Measurements from ENCODE around the gene ASTE1. TPM values are rescaled to one million over a fixed set of nuclear protein-coding genes. Genes with fewer than 3 reads are reported as not detected.

Gene ASTE1
- total and polyA plus RNA-seq, 2 donors (not counting 1 experiment from before 2014, with no cell fraction given), result 6.3 to 6.6 TPM

GRCh38 chr3:130969621-130970020 is 57.0 kb downstream of the ASTE1 start:
- H3K79me2 ChIP-seq (ENCODE audit: control insufficient read depth, insufficient read depth, low read length), result no peaks in the 10 kb centered on the region
- peaks cover 7% of the 10 kb centered on the region for H3K36me3 ChIP-seq (ENCODE audit: control insufficient read depth, insufficient read depth, low read length)
- H4K20me1 ChIP-seq (ENCODE audit: control insufficient read depth, extremely low read depth, insufficient read depth, low read length), result no peaks in the 10 kb centered on the region
- no peak overlapping the region for H3K4me2 ChIP-seq (ENCODE audit: extremely low read depth, insufficient read depth, low read length)
- no peaks in the 10 kb centered on the region for H3K4me1 ChIP-seq (ENCODE audit: control insufficient read depth, extremely low read depth, insufficient read depth, low read length)
- DNase-seq (ENCODE audit: low read depth in 2 of 2), result peak in 1 of 2 donors; percentile 31
- H2AFZ ChIP-seq (ENCODE audit: low read length), result no peak overlapping the region
- TF ChIP-seq CTCF (conservative IDR thresholded peaks at IDR 0.05 in 1 of 2, IDR thresholded peaks at IDR 0.05 in 1 of 2; ENCODE audit: low read depth in 1 of 2, low read length in 2 of 2), result no peak
- H3K9me3 ChIP-seq (ENCODE audit: control insufficient read depth, insufficient read depth, low read depth, low read length), result no peaks in the 10 kb centered on the region
- H3K9ac ChIP-seq (ENCODE audit: insufficient read depth, low read length), result no peak overlapping the region
- no peaks in the 10 kb centered on the region for H3K27me3 ChIP-seq (ENCODE audit: control insufficient read depth, insufficient read depth, low read length)
- H3K4me3 ChIP-seq (replicated peaks in 1 of 4; ENCODE audit: control extremely low read depth in 1 of 4, insufficient read depth in 1 of 4, low read depth in 3 of 4, low read length in 4 of 4), result no peak overlapping the region
- H3K27ac ChIP-seq (ENCODE audit: insufficient read depth, low read length), result no peak overlapping the region

GRCh38 chr3:130968221-130968620 is 58.4 kb downstream of the ASTE1 start:
- Histone ChIP-seq H3K4me3 (replicated peaks in 1 of 4; ENCODE audit: control extremely low read depth in 1 of 4, insufficient read depth in 1 of 4, low read depth in 3 of 4, low read length in 4 of 4) (no peak overlapping the region), H3K9me3 (ENCODE audit: control insufficient read depth, insufficient read depth, low read depth, low read length) (no peaks in the 10 kb centered on the region), H3K4me1 (ENCODE audit: control insufficient read depth, extremely low read depth, insufficient read depth, low read length) (peaks cover 3% of the 10 kb centered on the region), H4K20me1 (ENCODE audit: control insufficient read depth, extremely low read depth, insufficient read depth, low read length) (no peaks in the 10 kb centered on the region), H2AFZ (ENCODE audit: low read length) (no peak overlapping the region), H3K27ac (ENCODE audit: insufficient read depth, low read length) (no peak overlapping the region), H3K9ac (ENCODE audit: insufficient read depth, low read length) (no peak overlapping the region), H3K36me3 (ENCODE audit: control insufficient read depth, insufficient read depth, low read length) (peaks cover 4% of the 10 kb centered on the region), H3K27me3 (ENCODE audit: control insufficient read depth, insufficient read depth, low read length) (no peaks in the 10 kb centered on the region), H3K4me2 (ENCODE audit: extremely low read depth, insufficient read depth, low read length) (no peak overlapping the region), H3K79me2 (ENCODE audit: control insufficient read depth, insufficient read depth, low read length) (no peaks in the 10 kb centered on the region)
- TF ChIP-seq EZH2 (IDR thresholded peaks at IDR 0.05; ENCODE audit: low read length, missing control alignments), result no peak
- no peak for TF ChIP-seq CTCF (conservative IDR thresholded peaks at IDR 0.05 in 1 of 2, IDR thresholded peaks at IDR 0.05 in 1 of 2; ENCODE audit: low read depth in 1 of 2, low read length in 2 of 2)
- peak in 1 of 2 donors; percentile 89 for DNase-seq (ENCODE audit: low read depth in 2 of 2)

- Histone ChIP-seq H3K9me3 (ENCODE audit: control insufficient read depth, insufficient read depth, low read depth, low read length) (no peaks in the 10 kb centered on the region), H3K4me3 (replicated peaks in 1 of 4; ENCODE audit: control extremely low read depth in 1 of 4, insufficient read depth in 1 of 4, low read depth in 3 of 4, low read length in 4 of 4) (no peak overlapping the region), H3K36me3 (ENCODE audit: control insufficient read depth, insufficient read depth, low read length) (peaks cover 4% of the 10 kb centered on the region), H3K27me3 (ENCODE audit: control insufficient read depth, insufficient read depth, low read length) (no peaks in the 10 kb centered on the region), H3K4me2 (ENCODE audit: extremely low read depth, insufficient read depth, low read length) (no peak overlapping the region), H3K9ac (ENCODE audit: insufficient read depth, low read length) (no peak overlapping the region), H2AFZ (ENCODE audit: low read length) (no peak overlapping the region), H3K27ac (ENCODE audit: insufficient read depth, low read length) (no peak overlapping the region), H4K20me1 (ENCODE audit: control insufficient read depth, extremely low read depth, insufficient read depth, low read length) (no peaks in the 10 kb centered on the region), H3K4me1 (ENCODE audit: control insufficient read depth, extremely low read depth, insufficient read depth, low read length) (peaks cover 3% of the 10 kb centered on the region), H3K79me2 (ENCODE audit: control insufficient read depth, insufficient read depth, low read length) (no peaks in the 10 kb centered on the region)
- DNase-seq (ENCODE audit: low read depth in 2 of 2), result no peak
- TF ChIP-seq CTCF (conservative IDR thresholded peaks at IDR 0.05 in 1 of 2, IDR thresholded peaks at IDR 0.05 in 1 of 2; ENCODE audit: low read depth in 1 of 2, low read length in 2 of 2) (no peak), EZH2 (IDR thresholded peaks at IDR 0.05; ENCODE audit: low read length, missing control alignments) (no peak)
These were observed 59.3 kb downstream of the ASTE1 start for GRCh38 chr3:130967281-130967680.
